ENCODE data around the gene LMAN2L.

GRCh38 chr2:96692094-96692971 is 47.5 kb downstream of the LMAN2L start:
- TF ChIP-seq CTCF (IDR thresholded peaks at IDR 0.05; ENCODE audit: low read depth, low read length, poor library complexity, severe bottlenecking) = no peak
- no peak for TF ChIP-seq EZH2phosphoT487 (IDR thresholded peaks at IDR 0.05; ENCODE audit: borderline replicate concordance, low read length)

Data from DOHH2 (cell line).